Measurements from ENCODE around the gene GRID2.

DNA sequence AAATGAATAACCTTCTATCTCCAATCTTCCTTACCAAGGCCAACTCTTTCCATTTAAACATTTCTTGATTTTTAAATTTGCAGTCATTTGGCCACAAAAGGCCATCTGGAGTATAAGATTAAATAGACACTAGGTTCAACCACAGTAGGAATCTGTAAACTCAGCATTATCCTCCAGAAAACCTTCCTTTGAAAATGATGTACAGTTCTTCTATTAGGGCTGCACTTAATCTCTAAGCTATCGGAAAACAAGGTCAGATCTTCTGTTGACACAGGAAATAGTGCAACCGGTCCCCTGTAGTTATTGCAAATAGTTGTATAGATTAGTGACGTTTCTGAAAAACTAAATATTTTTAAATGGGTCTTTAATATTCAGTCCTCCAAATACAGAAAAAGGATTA, 1165.8 kb downstream of the GRID2 start:
- TF ChIP-seq, protein P1, sequence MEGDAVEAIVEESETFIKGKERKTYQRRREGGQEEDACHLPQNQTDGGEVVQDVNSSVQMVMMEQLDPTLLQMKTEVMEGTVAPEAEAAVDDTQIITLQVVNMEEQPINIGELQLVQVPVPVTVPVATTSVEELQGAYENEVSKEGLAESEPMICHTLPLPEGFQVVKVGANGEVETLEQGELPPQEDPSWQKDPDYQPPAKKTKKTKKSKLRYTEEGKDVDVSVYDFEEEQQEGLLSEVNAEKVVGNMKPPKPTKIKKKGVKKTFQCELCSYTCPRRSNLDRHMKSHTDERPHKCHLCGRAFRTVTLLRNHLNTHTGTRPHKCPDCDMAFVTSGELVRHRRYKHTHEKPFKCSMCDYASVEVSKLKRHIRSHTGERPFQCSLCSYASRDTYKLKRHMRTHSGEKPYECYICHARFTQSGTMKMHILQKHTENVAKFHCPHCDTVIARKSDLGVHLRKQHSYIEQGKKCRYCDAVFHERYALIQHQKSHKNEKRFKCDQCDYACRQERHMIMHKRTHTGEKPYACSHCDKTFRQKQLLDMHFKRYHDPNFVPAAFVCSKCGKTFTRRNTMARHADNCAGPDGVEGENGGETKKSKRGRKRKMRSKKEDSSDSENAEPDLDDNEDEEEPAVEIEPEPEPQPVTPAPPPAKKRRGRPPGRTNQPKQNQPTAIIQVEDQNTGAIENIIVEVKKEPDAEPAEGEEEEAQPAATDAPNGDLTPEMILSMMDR (IDR thresholded peaks at IDR 0.05; ENCODE audit: low read length) = no peak
- no peak for TF ChIP-seq EZH2 (optimal IDR thresholded peaks at IDR 0.05; ENCODE audit: low read depth, low read length)

Data from MM.1S (cell line).